C4-2B (cell line): ENCODE results near the gene ARFRP1.

ENCODE experiments used
- ZFX ChIP-seq: fragments of 450-650 bp; IDR thresholded peaks from 2 replicates; pipeline ENCODE4 v1.6.1; 2017
- TF ChIP-seq, protein P1 (sequence below): fragments of 450-650 bp; conservative IDR thresholded peaks from 2 replicates; pipeline ENCODE4 v1.5.1; 2017; ENCODE audit warnings: mild to moderate bottlenecking

GRCh38 chr20:63698739-63699465 lies 8.9 kb downstream of the ARFRP1 start:
- TF ChIP-seq, protein P1, sequence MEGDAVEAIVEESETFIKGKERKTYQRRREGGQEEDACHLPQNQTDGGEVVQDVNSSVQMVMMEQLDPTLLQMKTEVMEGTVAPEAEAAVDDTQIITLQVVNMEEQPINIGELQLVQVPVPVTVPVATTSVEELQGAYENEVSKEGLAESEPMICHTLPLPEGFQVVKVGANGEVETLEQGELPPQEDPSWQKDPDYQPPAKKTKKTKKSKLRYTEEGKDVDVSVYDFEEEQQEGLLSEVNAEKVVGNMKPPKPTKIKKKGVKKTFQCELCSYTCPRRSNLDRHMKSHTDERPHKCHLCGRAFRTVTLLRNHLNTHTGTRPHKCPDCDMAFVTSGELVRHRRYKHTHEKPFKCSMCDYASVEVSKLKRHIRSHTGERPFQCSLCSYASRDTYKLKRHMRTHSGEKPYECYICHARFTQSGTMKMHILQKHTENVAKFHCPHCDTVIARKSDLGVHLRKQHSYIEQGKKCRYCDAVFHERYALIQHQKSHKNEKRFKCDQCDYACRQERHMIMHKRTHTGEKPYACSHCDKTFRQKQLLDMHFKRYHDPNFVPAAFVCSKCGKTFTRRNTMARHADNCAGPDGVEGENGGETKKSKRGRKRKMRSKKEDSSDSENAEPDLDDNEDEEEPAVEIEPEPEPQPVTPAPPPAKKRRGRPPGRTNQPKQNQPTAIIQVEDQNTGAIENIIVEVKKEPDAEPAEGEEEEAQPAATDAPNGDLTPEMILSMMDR, result no peak
- no peak for TF ChIP-seq ZFX
